Right kidney (tissue), 1 donor: ENCODE data around the gene BTRC.

ENCODE experiments used
- DNase-seq: peaks from one replicate; pipeline ENCODE4 v3.0.0-alpha.2; 2016

The BTRC gene

DNA sequence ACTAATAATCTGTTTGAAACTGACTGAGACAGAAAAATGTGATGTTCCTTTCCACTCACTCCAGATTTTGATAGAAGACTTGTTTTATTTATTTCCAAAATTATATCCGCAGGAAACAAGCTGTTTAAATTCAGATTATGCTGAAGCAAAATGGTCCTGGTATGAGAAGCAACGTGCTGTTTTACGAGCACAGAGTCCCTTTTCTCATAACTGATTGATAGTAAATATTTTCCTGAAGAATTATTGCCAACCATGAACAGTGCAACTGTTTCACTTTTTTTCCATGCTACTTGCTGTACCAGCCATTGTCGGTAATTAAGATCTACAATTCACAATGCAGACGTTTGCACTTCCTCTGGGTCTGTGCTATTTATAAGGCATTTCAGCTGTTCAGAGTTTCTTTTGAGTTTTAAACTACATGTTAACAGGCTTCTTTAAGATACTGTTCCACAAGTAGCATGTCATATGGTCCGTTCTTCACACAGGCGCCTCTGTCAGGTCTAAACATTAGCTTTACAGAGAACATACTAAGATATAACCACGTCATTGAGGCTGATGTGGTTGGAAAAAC is 130.3 kb downstream of the BTRC start:
- DNase-seq: no peak

DNA sequence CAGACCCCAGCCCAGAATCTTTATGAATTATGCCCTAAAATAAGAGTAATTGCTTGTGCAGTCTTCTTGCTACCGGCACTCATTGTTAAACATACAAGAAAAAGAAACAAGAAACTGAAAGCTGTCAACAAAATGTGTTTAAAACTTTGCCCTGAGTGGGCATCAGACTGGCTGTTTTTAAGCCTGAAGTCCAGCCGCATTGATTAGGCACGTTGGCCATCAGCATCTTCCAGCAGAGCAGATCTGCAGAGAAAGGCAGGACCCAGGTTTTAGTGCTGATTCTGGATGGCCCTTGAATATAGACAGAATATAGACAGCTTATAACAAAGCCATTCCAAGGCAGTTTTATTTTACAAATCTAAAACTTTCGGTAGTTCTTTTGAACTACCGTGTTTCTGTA is 131.2 kb downstream of the BTRC start:
- DNase-seq: no peak

DNA sequence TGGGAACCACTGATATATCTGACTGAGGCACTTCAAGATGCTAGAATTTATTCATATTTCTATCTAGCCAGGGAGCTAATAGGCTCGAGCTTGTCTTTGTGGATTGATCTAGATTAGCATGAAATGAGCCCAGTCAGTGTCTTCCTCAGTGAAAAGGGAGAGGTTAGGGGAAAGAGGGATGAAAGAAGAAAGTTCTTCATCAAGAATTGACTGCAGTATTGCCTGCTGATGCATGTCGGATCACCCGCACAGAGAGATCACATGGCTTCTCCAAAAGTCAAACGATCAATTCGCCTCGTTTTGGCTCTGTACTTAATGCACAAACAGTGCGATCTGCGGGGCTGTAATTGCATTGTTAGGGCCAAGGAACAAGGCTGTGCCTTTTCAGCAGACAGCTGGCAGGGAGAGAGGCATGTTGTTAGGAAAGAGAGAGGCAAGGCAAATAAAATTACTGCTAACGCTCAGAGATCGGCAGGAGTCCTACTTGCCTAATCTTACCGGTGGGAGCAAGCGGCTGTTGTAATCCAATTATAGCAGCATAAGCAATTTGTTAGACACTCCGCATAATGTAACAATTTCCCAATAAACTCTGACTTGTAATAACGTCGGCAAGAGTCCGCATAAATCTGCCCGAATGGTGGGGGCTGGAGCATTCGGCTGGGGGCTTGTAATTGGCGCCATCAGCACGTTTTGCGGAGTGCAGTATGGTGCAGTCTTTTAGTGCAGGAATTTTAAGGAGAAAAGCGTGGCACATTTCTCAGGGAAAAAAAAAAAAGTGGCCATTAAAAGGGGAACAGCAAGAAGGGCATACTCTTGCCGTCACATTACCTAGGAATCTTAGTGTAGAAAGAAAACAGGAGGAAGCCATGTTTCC is 132.0 kb downstream of the BTRC start:
- DNase-seq: peak; percentile 27

DNA sequence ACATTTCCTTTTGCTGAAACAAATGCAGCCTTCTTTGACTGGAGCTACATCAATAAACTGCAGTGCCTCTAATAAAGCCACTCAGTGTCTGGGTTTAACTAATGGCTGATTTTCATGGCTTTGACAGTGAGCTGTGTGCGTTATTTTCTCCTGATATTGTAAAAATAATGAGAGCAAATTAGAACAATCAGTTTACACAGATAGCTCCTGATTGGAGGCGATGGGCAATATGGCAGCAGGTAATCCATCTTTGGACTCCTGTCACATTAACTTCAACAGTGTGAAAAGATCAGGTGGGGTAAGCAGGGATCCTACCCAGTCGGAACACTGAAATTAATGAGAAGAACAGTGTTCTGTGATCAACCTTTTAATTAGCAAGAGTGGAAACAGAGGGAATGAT is 133.4 kb downstream of the BTRC start:
- DNase-seq: no peak

DNA sequence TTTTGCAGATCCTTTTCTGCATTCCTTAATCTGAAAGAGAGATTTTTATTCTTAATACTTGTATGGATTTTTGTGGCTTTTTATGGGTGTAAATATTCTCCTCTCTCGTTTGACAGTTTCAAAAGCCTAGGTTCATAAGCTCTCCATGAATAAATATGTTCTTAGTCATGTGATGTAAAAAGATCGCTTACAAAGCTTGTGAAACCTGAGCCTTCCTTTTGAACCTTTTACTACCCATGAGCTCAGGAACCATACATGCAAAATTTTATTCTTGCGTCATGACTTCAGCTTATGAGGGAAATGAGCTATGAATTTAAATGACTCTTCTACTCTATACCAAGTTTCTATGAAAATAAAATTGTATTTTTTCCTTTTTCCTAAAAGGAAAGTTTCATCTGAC is 135.4 kb downstream of the BTRC start:
- no peak for DNase-seq

DNA sequence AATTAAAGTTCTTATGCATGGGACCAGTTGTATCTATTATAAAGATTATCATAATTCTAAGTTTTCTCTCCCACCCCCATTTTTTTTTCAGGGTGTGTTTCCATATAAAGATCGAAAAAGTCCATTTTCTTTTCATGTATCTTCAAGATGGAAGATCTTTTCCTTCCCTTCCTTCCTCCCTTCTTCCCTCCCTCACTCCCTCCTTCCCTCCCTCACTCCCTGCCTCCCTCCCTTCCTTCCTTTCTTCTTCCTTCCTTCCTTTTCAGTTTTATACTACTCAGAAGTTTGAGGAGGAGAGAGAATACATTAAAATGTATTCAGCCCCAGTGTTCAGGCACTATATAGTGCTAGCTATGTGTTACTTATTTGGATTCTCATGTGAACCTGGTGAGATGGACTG is 136.1 kb downstream of the BTRC start:
- DNase-seq: no peak

DNA sequence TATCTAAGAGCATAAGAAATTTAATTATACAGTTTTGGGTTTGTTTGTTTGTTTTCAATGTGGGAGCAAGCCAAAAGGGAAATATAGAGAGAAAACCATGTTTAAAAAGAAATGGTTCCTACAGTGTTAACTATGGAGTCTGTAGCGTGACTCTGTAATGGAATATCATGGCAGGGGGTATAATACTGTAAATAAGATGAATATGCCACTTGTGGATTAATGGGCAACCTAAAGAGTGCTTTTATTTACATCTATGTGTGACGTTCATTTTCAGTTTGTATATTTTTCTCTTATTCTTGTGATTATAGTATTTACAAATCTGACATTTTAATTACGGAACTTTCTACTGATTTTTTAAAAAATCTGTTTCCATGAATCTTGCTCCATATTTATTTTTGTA is 138.2 kb downstream of the BTRC start:
- no peak for DNase-seq

DNA sequence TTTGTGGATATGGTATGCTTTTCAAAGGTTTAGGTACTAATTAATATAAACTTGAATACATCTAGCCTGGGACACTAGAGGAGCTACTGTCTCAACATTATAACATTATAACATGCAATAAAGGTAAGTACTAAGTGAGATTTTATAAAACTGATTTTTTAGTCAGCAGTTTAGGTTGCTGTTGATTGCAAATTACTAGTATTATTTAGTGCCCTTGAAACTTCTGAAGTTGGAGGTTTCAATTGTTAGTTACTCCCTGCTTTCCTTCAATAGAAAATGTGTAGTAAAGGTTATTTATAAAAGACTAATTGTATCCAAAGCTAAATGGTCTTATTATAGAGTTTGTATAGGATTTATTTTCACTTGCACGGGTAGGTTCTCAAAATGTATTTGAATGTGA is 138.8 kb downstream of the BTRC start:
- no peak for DNase-seq

DNA sequence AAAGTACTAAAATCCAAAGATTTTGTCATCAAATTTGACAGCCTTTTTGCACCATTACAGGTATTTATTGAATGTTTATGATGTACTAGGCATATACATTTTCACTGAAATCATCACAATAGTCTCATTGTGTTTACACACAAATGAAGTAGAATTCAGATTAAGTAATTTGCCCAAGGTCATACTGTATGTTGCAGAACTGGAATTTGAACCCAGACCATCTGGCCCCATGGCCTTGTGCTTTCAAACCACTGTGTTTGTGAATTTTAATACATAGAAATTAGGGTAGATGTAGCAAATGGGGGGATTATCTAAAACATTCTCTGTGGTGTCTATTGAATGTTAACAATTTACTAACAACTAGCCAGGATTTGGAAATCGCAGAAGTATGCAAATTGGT is 139.3 kb downstream of the BTRC start:
- DNase-seq: no peak

DNA sequence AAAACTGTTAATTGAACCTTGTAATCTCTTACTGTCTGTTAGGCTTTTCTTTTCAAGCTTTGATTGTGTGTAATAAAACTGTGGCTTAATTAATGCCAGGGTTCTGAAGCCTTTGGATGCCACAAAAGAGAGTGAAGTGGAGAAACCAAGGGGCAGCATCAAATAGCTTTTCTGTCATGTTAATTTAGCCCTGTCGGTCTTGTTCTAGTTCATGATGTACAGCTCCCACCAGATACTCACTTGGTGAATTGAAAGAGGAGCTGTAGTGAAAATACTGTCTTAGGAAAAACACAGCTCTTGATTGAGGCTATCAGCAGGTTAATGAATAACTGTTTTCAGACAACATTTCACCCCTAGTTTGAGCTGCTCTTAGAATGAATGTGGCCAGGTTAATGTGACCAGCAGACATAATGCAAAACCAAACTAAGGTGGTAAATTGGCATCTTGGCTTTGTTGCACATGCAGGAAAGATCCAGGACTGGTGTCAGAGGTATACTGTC is 139.9 kb downstream of the BTRC start:
- DNase-seq: peak; percentile 5

DNA sequence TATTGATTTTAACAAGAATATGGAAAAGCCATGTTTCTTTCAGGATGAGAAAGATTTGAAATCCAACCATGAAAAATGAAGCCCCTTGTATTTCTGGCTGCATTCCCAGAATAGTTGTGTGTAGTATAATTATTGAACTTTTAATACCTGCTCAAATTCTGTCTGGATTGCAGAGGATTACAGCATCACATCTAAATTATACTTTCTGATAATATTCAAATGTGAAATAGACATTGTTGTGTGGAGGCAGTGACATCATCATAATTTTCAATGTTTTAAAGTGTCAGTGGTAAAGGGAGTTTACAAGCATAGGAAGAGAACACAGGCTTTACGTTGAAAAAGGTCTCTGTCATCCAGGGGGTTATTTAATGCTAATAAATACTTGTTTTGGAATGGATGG is 140.7 kb downstream of the BTRC start:
- DNase-seq: no peak

DNA sequence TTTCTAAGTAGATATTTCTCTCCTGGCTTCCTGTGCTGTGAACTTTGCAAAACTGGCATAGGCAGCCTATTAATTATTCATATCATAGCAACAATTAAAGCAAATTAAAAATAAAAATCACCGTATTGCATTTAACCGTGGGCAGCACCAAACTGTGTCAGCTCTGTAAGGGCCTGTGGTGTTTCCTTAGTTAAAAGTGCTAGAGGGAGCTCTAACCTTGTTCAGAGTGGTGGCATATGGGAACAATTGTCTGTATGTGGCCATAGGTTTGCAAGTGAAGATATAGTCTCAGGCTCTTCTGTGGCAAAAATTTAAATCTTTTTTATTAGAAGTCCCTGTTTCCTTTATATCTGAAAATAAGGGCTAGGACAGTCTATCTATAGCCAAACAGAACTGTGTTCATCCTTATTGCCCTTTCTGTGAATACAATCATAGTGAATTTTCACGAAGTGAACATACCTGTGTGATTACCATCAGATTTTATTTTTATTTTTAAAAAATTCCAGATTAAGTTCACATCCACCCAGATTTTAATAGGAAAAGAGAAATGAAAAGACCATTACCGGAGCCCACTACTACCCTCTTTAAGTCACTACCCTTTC is 141.5 kb downstream of the BTRC start:
- DNase-seq: no peak

DNA sequence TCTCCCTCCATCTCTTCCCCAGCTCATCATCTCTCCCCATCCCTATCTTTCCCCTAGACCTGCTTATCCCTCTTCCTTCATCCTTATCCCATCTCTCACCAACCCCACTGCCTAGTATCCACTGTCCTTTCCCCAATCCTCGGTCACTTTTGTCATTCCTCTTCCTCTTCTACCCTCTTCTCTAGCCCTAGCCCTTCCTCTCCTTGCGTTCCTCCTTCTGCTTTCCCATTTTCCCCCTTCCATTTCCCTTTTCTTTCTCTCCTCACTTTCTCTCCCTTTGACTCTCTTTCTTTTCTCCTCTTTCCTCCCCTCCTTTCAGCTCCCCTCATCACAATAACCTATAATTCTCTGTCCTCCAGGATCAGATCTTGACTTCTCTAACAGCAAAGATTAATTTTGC is 150.5 kb downstream of the BTRC start:
- DNase-seq: no peak

DNA sequence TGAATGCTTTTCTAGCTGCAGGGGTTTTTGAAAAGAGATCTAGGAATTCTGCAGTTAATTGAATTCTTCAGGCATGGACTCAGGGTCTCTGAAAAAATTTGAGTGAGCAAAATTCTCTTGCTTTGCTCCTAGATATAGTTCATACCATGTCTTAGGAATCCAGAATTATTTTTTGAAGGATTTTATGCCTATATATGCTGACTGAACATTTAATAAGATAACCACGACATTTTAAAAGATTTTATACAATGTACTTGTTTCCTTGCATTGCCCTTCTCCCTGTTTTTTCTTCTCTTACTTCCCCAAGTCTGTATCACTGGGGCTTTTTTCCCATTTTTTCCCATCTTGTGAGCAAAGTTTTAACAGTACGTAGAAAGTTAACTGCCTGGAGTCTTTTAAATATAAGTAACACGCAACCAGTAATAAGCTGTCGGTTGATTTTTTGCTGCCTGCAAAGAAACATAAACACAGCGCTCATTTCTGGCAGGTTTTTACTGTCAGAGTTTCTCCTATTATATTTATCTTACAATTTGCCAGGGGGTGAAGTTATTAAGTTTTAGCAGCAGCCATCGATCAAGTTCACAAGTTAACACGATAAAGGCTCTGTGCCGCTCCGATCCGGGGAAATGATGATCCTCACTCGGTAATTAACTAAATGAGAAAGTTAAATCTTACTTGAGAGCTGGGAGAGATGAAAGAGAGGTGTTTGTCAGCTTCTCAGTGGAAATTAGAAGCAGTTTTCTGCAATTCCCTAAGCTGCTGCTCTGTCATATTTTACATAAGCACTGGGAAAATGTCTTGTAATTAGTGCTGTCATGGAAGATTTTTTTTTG is 153.1 kb downstream of the BTRC start:
- DNase-seq: no peak

DNA sequence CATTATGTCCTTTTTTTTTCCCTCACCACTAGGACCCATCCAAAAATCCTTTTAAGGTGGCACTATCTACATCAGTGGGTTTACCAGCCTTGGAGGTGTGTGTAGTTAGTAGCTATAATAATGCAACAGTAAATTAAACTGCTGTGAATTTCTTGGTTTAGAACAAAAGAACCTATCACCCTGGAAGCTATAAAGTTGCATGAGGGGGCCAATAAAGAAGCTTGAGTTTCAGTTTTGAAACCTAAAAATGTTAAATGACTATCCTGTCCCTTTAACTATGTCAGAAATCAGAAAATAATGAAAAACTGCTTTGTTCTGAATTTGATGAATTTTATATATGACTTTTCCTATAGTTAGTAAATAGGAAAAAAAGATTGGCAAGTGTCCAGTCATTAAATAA is 153.9 kb downstream of the BTRC start:
- DNase-seq: no peak

DNA sequence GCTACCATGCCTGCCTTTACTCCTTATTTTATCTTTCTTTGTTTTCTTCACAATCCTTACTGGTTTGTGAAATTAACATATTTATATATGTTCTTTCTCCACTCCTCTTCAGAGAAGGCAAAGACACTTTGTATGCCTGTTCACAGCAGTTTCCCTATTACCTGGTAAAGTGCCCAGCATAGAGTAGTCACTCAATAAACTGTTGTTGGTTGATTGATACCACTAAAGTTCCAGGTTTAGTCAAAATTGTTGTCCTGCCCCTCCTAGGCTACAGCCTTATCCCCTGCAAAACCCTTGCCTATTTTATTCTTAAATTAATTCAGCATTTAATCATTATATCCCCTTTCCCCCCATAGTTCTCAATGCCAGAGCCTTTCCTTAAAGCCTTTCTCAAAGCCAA is 158.0 kb downstream of the BTRC start:
- no peak for DNase-seq

DNA sequence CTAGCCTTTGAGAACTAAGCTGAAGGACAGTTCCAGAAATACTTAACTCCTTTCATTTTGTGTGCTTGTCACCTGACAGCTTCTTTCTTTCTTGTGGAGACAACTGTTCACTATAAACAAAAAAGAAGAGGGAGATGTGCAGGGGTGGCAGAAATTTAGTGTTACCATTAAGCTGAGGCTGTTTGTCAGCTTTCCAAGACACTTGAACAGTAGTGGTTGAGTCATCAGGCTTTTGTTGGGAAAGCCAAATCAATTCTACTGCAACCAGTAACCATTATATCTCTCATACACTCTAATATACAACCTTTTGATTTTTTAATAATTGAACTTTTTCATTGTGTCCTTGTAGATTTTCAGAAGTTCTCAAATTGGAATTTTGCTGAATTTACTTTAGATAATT is 158.8 kb downstream of the BTRC start:
- DNase-seq: no peak

DNA sequence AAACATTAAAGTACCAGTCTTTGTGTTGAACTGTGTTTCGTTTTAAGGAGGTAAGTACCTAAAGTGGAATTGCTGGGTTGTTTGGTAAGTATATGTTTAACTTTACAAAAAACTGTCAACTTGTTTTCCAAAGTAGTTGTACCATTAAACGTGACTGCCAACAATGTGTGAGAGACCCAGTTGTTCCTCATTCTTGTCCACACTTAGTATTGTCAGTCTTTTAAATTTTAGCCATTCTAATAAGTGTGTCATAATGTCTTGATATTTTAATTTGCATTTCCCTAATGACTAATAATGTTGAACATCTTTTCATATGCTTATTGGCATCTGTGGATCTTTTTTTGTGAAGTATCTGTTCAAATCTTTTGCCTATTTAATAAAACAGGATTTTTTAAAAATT is 159.8 kb downstream of the BTRC start:
- DNase-seq: no peak

DNA sequence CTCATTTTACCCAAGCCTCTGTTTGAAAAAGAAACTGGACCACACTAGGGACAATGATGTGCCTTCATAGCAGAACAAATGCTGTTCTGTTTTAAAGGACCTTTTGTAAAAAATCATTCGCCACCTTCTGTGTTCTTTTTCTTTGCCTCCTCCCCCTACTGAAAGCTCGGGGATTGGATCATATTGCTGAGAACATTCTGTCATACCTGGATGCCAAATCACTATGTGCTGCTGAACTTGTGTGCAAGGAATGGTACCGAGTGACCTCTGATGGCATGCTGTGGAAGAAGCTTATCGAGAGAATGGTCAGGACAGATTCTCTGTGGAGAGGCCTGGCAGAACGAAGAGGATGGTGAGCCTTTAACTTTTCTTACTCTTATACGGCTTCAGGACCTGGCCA is 171.9 kb downstream of the BTRC start:
- no peak for DNase-seq

DNA sequence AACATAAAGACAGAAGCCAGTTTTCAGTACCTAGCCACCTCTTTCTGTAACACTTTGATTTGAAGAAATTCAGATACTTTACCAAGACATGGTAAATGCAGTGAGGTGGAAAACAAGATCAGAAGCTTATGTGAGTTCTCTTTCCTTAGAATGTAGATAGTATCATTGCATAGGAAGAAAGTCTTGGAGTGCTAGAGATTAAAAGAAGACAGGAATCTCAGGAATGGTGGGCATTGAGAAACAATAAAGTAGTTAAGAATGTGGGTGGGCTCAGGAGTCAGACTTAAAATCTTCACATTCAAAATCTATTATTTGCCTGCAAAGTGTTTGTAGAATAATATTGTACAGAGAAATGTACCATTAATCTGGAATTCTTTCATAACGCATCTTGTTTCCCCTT is 175.2 kb downstream of the BTRC start:
- no peak for DNase-seq

DNA sequence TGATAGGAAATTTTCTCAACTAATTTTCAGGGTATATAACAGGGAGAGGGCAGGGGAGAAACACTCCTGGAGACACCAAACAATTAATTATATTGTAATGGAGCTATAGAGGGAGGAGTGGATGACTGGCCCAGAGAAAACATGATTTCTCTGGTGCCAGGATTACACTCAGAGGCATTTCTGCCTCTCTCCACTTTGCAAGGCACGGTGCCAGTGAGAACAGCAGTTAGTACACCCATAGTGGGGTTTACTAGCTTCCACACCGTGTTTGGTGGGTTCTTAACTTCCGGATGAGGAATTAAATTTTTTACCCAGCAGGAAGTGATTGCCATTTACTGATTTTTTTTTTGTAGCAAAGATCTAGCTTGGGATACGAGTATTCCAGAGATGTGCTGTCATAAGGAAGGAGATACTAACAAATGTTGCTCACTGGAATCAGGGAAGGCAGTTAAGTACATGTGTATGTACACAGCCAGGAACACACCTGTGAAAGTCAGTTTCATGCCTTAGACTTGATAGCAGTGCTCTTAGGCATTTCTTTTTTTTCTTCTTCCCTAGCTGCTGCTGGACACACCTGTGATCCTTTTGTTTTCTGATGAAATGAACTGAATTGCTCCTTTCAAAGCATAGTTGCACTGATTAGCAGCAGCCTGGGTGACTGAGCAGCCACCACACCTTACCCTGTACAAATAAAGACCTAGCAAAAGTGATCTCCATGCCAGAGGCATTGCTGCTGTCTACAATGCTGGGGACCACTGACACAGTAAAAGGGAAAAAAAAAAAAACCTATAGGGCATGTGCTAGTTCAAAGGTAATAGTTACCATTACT is 176.0 kb downstream of the BTRC start:
- no peak for DNase-seq

DNA sequence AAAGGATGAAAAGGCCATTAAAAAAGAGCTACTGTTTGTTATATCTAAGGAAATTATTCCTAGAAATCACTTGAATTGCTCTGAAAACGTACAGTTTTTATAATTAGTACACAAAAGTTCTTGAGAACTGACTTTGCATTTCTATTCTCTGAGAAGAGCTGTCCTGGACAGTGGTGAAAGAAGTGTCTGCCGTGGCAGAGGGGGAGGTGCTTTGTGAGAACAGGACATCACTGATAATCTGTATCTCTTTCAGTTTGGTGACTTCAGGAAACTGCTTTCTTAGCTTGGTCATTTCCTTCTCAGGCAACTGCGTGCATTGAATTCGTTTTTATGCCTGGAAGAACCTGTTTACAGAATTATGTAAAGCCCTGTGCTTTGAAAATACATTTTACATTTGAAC is 182.0 kb downstream of the BTRC start:
- no peak for DNase-seq
